Neural progenitor cell (in vitro differentiated cells): Measurements from ENCODE around the gene DNAJC5. TPM values are rescaled to one million over a fixed set of nuclear protein-coding genes. Genes with fewer than 3 reads are reported as not detected.
"Not testable (repeated sequence)": the region's sequence is repeated elsewhere in the genome, so short reads cannot be mapped to it uniquely, and the experiment has no call there.

Source experiments
- DNase-seq: peaks from one replicate; pipeline ENCODE4 v3.0.0-alpha.2; 2016; ENCODE audit warnings: low spot score
- H2AFZ ChIP-seq: fragments of 200-600 bp; sonication (generic); replicated peaks from 2 replicates; pipeline ENCODE4 v1.6.1; 2016; ENCODE audit warnings: antibody characterized with exemption
- H3F3A ChIP-seq: fragments of 200-600 bp; sonication (generic); 2 replicates; pipeline ENCODE4 v1.6.1; 2016; ENCODE audit warnings: antibody characterized with exemption, low read depth
- H3K27ac ChIP-seq: fragments of 200-600 bp; sonication (generic); 2 replicates; pipeline ENCODE4 v1.5.1; 2016; ENCODE audit warnings: mild to moderate bottlenecking
- H3K27me3 ChIP-seq: fragments of 200-600 bp; sonication (generic); 2 replicates; pipeline ENCODE4 v1.6.1; 2016; ENCODE audit warnings: mild to moderate bottlenecking, moderate library complexity
- H3K36me3 ChIP-seq: fragments of 200-600 bp; sonication (generic); 2 replicates; pipeline ENCODE4 v1.5.1; 2016
- H3K4me1 ChIP-seq: fragments of 200-600 bp; sonication (generic); 2 replicates; pipeline ENCODE4 v1.6.1; 2016; ENCODE audit warnings: mixed run types
- H3K4me2 ChIP-seq: fragments of 200-600 bp; sonication (generic); 2 replicates; pipeline ENCODE4 v1.6.1; 2016
- H3K4me3 ChIP-seq: fragments of 200-600 bp; sonication (generic); 2 replicates; pipeline ENCODE4 v1.5.1; 2016
- H3K79me2 ChIP-seq: fragments of 200-600 bp; sonication (generic); 2 replicates; pipeline ENCODE4 v1.6.1; 2016; ENCODE audit warnings: low read depth
- H3K9ac ChIP-seq: fragments of 200-600 bp; sonication (generic); 2 replicates; pipeline ENCODE4 v1.6.1; 2016
- H3K9me3 ChIP-seq: fragments of 200-600 bp; sonication (generic); 2 replicates; pipeline ENCODE4 v1.5.1; 2016; ENCODE audit warnings: low read depth
- H4K20me1 ChIP-seq: fragments of 200-600 bp; sonication (generic); 2 replicates; pipeline ENCODE4 v1.6.1; 2016; ENCODE audit warnings: low read depth
- H3K27ac Mint-ChIP-seq: 3 replicates; pipeline ENCODE4 v1.8.0; 2021; ENCODE audit warnings: mixed read lengths
- H3K27me3 Mint-ChIP-seq: 2 replicates; pipeline ENCODE4 v1.8.0; 2022; ENCODE audit warnings: low read depth, mild to moderate bottlenecking, inconsistent platforms, moderate library complexity, mixed read lengths; ENCODE audit not compliant: insufficient read depth
- H3K36me3 Mint-ChIP-seq: 3 replicates; pipeline ENCODE4 v1.8.0; 2021; ENCODE audit warnings: mixed read lengths
- H3K4me1 Mint-ChIP-seq: 3 replicates; pipeline ENCODE4 v1.8.0; 2021; ENCODE audit warnings: mixed read lengths
- H3K4me3 Mint-ChIP-seq: 3 replicates; pipeline ENCODE4 v1.8.0; 2021; ENCODE audit warnings: mild to moderate bottlenecking, moderate library complexity, mixed read lengths
- H3K9me3 Mint-ChIP-seq: 3 replicates; pipeline ENCODE4 v1.8.0; 2020; ENCODE audit warnings: mixed read lengths
- EZH2 ChIP-seq: fragments of 200-600 bp; sonication (generic); IDR thresholded peaks from 2 replicates; pipeline ENCODE4 v1.6.1; 2017; ENCODE audit warnings: antibody characterized with exemption, mild to moderate bottlenecking, moderate library complexity
- EZH2phosphoT487 ChIP-seq: fragments of 200-600 bp; sonication (generic); IDR thresholded peaks from 2 replicates; pipeline ENCODE4 v1.6.1; 2017; ENCODE audit warnings: antibody characterized with exemption
- total RNA-seq: library from RNA; depleted of rRNA; stranded (reverse); fragments of >200 nt; gene quantifications from 2 replicates; pipeline ENCODE4 v1.2.3, GENCODE V29; 2015; ENCODE audit warnings: low replicate concordance
- TF ChIP-seq, protein P1 (sequence below): fragments of 200-600 bp; sonication (generic); IDR thresholded peaks from 2 replicates; pipeline ENCODE4 v1.5.1; 2017; ENCODE audit warnings: antibody characterized with exemption, mild to moderate bottlenecking

DNAJC5 gene
- total RNA-seq, 1 donor from 2014 or later, result 17.2 TPM

GRCh38 chr20:63958964-63959698 is 64.2 kb downstream of the DNAJC5 start:
- Mint-ChIP-seq H3K27me3 (peaks cover 4% of the 10 kb centered on the region), H3K27ac (no peak overlapping the region), H3K4me1 (peaks cover 19% of the 10 kb centered on the region), H3K36me3 (peaks cover 4% of the 10 kb centered on the region), H3K9me3 (no peaks in the 10 kb centered on the region), H3K4me3 (no peak overlapping the region)
- TF ChIP-seq, protein P1, sequence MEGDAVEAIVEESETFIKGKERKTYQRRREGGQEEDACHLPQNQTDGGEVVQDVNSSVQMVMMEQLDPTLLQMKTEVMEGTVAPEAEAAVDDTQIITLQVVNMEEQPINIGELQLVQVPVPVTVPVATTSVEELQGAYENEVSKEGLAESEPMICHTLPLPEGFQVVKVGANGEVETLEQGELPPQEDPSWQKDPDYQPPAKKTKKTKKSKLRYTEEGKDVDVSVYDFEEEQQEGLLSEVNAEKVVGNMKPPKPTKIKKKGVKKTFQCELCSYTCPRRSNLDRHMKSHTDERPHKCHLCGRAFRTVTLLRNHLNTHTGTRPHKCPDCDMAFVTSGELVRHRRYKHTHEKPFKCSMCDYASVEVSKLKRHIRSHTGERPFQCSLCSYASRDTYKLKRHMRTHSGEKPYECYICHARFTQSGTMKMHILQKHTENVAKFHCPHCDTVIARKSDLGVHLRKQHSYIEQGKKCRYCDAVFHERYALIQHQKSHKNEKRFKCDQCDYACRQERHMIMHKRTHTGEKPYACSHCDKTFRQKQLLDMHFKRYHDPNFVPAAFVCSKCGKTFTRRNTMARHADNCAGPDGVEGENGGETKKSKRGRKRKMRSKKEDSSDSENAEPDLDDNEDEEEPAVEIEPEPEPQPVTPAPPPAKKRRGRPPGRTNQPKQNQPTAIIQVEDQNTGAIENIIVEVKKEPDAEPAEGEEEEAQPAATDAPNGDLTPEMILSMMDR, result no peak
- TF ChIP-seq EZH2 (no peak), EZH2phosphoT487 (no peak)
- Histone ChIP-seq H3F3A (peaks cover 31% of the 10 kb centered on the region), H3K9ac (no peak overlapping the region), H2AFZ (no peak overlapping the region), H4K20me1 (peaks cover 30% of the 10 kb centered on the region), H3K36me3 (no peaks in the 10 kb centered on the region), H3K9me3 (no peaks in the 10 kb centered on the region), H3K27ac (no peak overlapping the region), H3K4me3 (no peak overlapping the region), H3K79me2 (peaks cover 20% of the 10 kb centered on the region), H3K4me1 (peaks cover 24% of the 10 kb centered on the region), H3K4me2 (peak overlapping the region; percentile 27), H3K27me3 (no peaks in the 10 kb centered on the region)
- no peak for DNase-seq

- H3K27ac ChIP-seq, result no peak overlapping the region
- no peak overlapping the region for H2AFZ ChIP-seq
- TF ChIP-seq EZH2phosphoT487, result no peak
- TF ChIP-seq, protein P1, result no peak
- no peak for TF ChIP-seq EZH2
- Mint-ChIP-seq H3K9me3 (no peaks in the 10 kb centered on the region), H3K4me3 (peak overlapping the region; percentile 44), H3K27ac (no peak overlapping the region), H3K27me3 (peaks cover 4% of the 10 kb centered on the region), H3K36me3 (peaks cover 2% of the 10 kb centered on the region), H3K4me1 (peaks cover 13% of the 10 kb centered on the region)
- H3K4me1 ChIP-seq, result peaks cover 24% of the 10 kb centered on the region
- H3K79me2 ChIP-seq, result peaks cover 15% of the 10 kb centered on the region
- H3K9ac ChIP-seq, result no peak overlapping the region
- peaks cover 25% of the 10 kb centered on the region for H4K20me1 ChIP-seq
- H3K4me2 ChIP-seq, result no peak overlapping the region
- peaks cover 31% of the 10 kb centered on the region for H3F3A ChIP-seq
- H3K27me3 ChIP-seq, result no peaks in the 10 kb centered on the region
- H3K9me3 ChIP-seq, result no peaks in the 10 kb centered on the region
- H3K36me3 ChIP-seq, result no peaks in the 10 kb centered on the region
- no peak overlapping the region for H3K4me3 ChIP-seq
- no peak for DNase-seq
Observed at GRCh38 chr20:63959699-63960075, 64.8 kb downstream of the DNAJC5 start.

GRCh38 chr20:63960654-63961621 is 66.0 kb downstream of the DNAJC5 start:
- H3K79me2 ChIP-seq, H3K36me3 ChIP-seq, H3K4me2 ChIP-seq, H3K4me3 Mint-ChIP-seq, H3K27ac Mint-ChIP-seq, H3K9ac ChIP-seq, H3K27me3 ChIP-seq, H3K27me3 Mint-ChIP-seq, H3K9me3 Mint-ChIP-seq, H3K36me3 Mint-ChIP-seq, H3K4me3 ChIP-seq, H3K27ac ChIP-seq, H2AFZ ChIP-seq, DNase-seq, H3K9me3 ChIP-seq: not testable (repeated sequence)
- H3F3A ChIP-seq, result peaks cover 24% of the 10 kb centered on the region
- peaks cover 19% of the 10 kb centered on the region for H3K4me1 ChIP-seq
- peaks cover 13% of the 10 kb centered on the region for H4K20me1 ChIP-seq
- peaks cover 11% of the 10 kb centered on the region for H3K4me1 Mint-ChIP-seq
